ENCODE data around the gene SRPRA.
"Not testable (repeated sequence)": the region's sequence is repeated elsewhere in the genome, so short reads cannot be mapped to it uniquely, and the experiment has no call there.

Gene SRPRA

GRCh38 chr11:126282736-126283591, 14.3 kb upstream of the SRPRA start, which contains the start of gene TIRAP:
TSS of gene TIRAP (plus strand) at chr11:126283093. CDS start at chr11:126290895, 7,802 bp downstream.
- peak; percentile 48 to 52 for DNase-seq

GRCh38 chr11:126282361-126282735, 13.7 kb upstream of the SRPRA start:
- peak; percentile 50 to 55 for DNase-seq

GRCh38 chr11:126281666-126282175, 13.0 kb upstream of the SRPRA start:
- no peak for DNase-seq

- DNase-seq = no peak
Observed at GRCh38 chr11:126281245-126281644, 12.6 kb upstream of the SRPRA start.

GRCh38 chr11:126280595-126280994, 11.9 kb upstream of the SRPRA start:
- peak in 1 of 2 donors; percentile 28 for DNase-seq

- DNase-seq = no peak
Observed at GRCh38 chr11:126279191-126279590, 10.5 kb upstream of the SRPRA start.

GRCh38 chr11:126277780-126278179, 9.1 kb upstream of the SRPRA start:
- DNase-seq = no peak

- DNase-seq = no peak
Observed at GRCh38 chr11:126277322-126277721, 8.6 kb upstream of the SRPRA start.

GRCh38 chr11:126268361-126268707, 361 bp downstream of the SRPRA start:
- peak in 1 of 2 donors; percentile 6 for DNase-seq

GRCh38 chr11:126267650-126268049, 1.0 kb downstream of the SRPRA start:
- no peak for DNase-seq

GRCh38 chr11:126265811-126266210, 2.9 kb downstream of the SRPRA start:
- DNase-seq = no peak

- DNase-seq = no peak
Observed at GRCh38 chr11:126263489-126263888, 5.2 kb downstream of the SRPRA start.

GRCh38 chr11:126262216-126262615, 6.5 kb downstream of the SRPRA start:
- no peak for DNase-seq

- no peak for DNase-seq
Observed at GRCh38 chr11:126257764-126258163, 10.9 kb downstream of the SRPRA start.

- DNase-seq = no peak
Observed at GRCh38 chr11:126257144-126257543, 11.6 kb downstream of the SRPRA start.

- DNase-seq = no peak
Observed at GRCh38 chr11:126256216-126256615, 12.5 kb downstream of the SRPRA start.

- not testable (repeated sequence) for DNase-seq
Observed at GRCh38 chr11:126255507-126255906, 13.2 kb downstream of the SRPRA start.

- no peak for DNase-seq
Observed at GRCh38 chr11:126254819-126255218, 13.9 kb downstream of the SRPRA start.

GRCh38 chr11:126253265-126253664, 15.4 kb downstream of the SRPRA start:
- no peak for DNase-seq

- no peak for DNase-seq
Observed at GRCh38 chr11:126246636-126247035, 22.1 kb downstream of the SRPRA start.

GRCh38 chr11:126233391-126233790, 35.3 kb downstream of the SRPRA start:
- no peak for DNase-seq

- no peak for DNase-seq
Observed at GRCh38 chr11:126232683-126233082, 36.0 kb downstream of the SRPRA start.

GRCh38 chr11:126231725-126232459, 36.8 kb downstream of the SRPRA start:
- no peak for DNase-seq

All from inflammatory macrophage treated with lipopolysaccharide for 1 hour (primary cell).